SK-N-SH (cell line): ENCODE measurements around the gene PSMC3IP. TPM values are rescaled to one million over a fixed set of nuclear protein-coding genes. Genes with fewer than 3 reads are reported as not detected.
"Not testable (repeated sequence)": the region's sequence is repeated elsewhere in the genome, so short reads cannot be mapped to it uniquely, and the experiment has no call there.

Experiments used
- CTCF ChIA-PET: fragments of 300-600, 350-600 bp; formaldehyde crosslinking; extraction: SDS; loops from one replicate; lab custom pipeline; 2021; lab: Yijun Ruan, JAX
- POLR2A ChIA-PET: fragments of 350-600 bp; sonication (Branson Sonifier 250); formaldehyde crosslinking; extraction: SDS; loops from one replicate; lab custom pipeline; 2020; ENCODE audit warnings: antibody characterized with exemption, inconsistent platforms; lab: Yijun Ruan, JAX
- DNase-seq: peaks from one replicate; pipeline ENCODE4 v3.0.0; 2012
- H2AFZ ChIP-seq: fragments of 200-600 bp; sonication (generic); 2 replicates; pipeline ENCODE4 v1.8.1; 2016; ENCODE audit warnings: antibody characterized with exemption, mild to moderate bottlenecking, low read depth
- H3F3A ChIP-seq: fragments of 200-600 bp; sonication (generic); replicated peaks from 2 replicates; pipeline ENCODE3; 2016; ENCODE audit warnings: antibody characterized with exemption, mild to moderate bottlenecking; ENCODE audit not compliant: insufficient read depth
- H3K27ac ChIP-seq, 2 experiments: fragments of 200-500 bp in 1 of 2; fragments of 200-600 bp in 1 of 2; sonication (Bioruptor generic) in 1 of 2; sonication (generic), shearing (Covaris generic) in 1 of 2; 2 replicates each; pipeline versions ENCODE4 v1.5.1 to v1.6.1; 2014 to 2016; ENCODE audit warnings: low read depth in 2 of 2, inconsistent platforms in 1 of 2, low read length in 1 of 2, mild to moderate bottlenecking in 1 of 2, mixed read lengths in 1 of 2
- H3K27me3 ChIP-seq: fragments of 200-600 bp; sonication (generic), shearing (Covaris generic); 2 replicates; pipeline ENCODE4 v1.6.1; 2016; ENCODE audit warnings: mixed run types; ENCODE audit not compliant: insufficient read depth
- H3K36me3 ChIP-seq, 2 experiments: fragments of 200-500 bp in 1 of 2; fragments of 200-600 bp in 1 of 2; sonication (Bioruptor generic) in 1 of 2; sonication (generic) in 1 of 2; replicated peaks in 1 of 2; 2 replicates each; pipeline versions ENCODE3 to v1.5.1; 2014 to 2016; ENCODE audit warnings: low read length in 1 of 2, mild to moderate bottlenecking in 1 of 2; ENCODE audit not compliant: insufficient read depth in 2 of 2, control insufficient read depth in 1 of 2
- H3K4me1 ChIP-seq, 2 experiments: fragments of 200-500 bp in 1 of 2; fragments of 200-600 bp in 1 of 2; sonication (Bioruptor generic) in 1 of 2; sonication (generic), shearing (Covaris generic) in 1 of 2; 2 replicates each; pipeline versions ENCODE4 v1.5.1 to v1.6.1; 2014 to 2016; ENCODE audit warnings: low read depth in 1 of 2, low read length in 1 of 2, mixed run types in 1 of 2; ENCODE audit not compliant: insufficient read depth in 2 of 2, control insufficient read depth in 1 of 2
- H3K4me2 ChIP-seq: fragments of 200-600 bp; sonication (generic), shearing (Covaris generic); 2 replicates; pipeline ENCODE4 v1.6.1; 2017; ENCODE audit warnings: mixed run types
- H3K4me3 ChIP-seq, 2 experiments: fragments of 200-500 bp in 1 of 2; fragments of 200-600 bp in 1 of 2; sonication (Bioruptor generic) in 1 of 2; sonication (generic), shearing (Covaris generic) in 1 of 2; 2 replicates each; pipeline versions ENCODE4 v1.5.1 to v1.8.1; 2014 to 2016; ENCODE audit warnings: low read depth in 2 of 2, inconsistent platforms in 1 of 2, low read length in 1 of 2, mild to moderate bottlenecking in 1 of 2, mixed read lengths in 1 of 2, moderate library complexity in 1 of 2
- H3K79me2 ChIP-seq: fragments of 200-600 bp; sonication (generic); 2 replicates; pipeline ENCODE4 v1.8.1; 2017; ENCODE audit warnings: mild to moderate bottlenecking; ENCODE audit not compliant: insufficient read depth
- H3K9ac ChIP-seq: fragments of 200-600 bp; sonication (generic); 2 replicates; pipeline ENCODE4 v1.6.1; 2017; ENCODE audit warnings: mixed run types
- H3K9me2 ChIP-seq: fragments of 200-600 bp; sonication (generic); 2 replicates; pipeline ENCODE4 v1.6.1; 2017; ENCODE audit warnings: mixed run types
- H3K9me3 ChIP-seq: fragments of 200-600 bp; sonication (generic); 2 replicates; pipeline ENCODE4 v1.6.1; 2017; ENCODE audit warnings: mixed run types, mild to moderate bottlenecking, moderate library complexity
- H4K20me1 ChIP-seq: fragments of 200-600 bp; sonication (generic); 2 replicates; pipeline ENCODE4 v1.6.1; 2017; ENCODE audit warnings: mild to moderate bottlenecking, mixed run types; ENCODE audit not compliant: insufficient read depth
- CHD2 ChIP-seq: fragments of 150-350 bp; IDR thresholded peaks from 2 replicates; pipeline ENCODE4 v1.6.1; 2018; ENCODE audit warnings: low read length; ENCODE audit not compliant: partially characterized antibody
- ELF1 ChIP-seq: IDR thresholded peaks from 2 replicates; pipeline ENCODE4 v1.4.0; 2012
- EP300 ChIP-seq, 2 experiments: IDR thresholded peaks; 2 replicates each; pipeline versions ENCODE4 v1.4.0 to v1.6.1; 2012; ENCODE audit warnings: borderline replicate concordance in 1 of 2, low read depth in 1 of 2, low read length in 1 of 2
- FOSL2 ChIP-seq: IDR thresholded peaks from 2 replicates; pipeline ENCODE4 v1.4.0; 2012; ENCODE audit warnings: low read depth, mild to moderate bottlenecking, moderate library complexity, borderline replicate concordance
- MAX ChIP-seq: IDR thresholded peaks from 2 replicates; pipeline ENCODE4 v1.4.0; 2012; ENCODE audit warnings: low read depth
- MEF2A ChIP-seq: IDR thresholded peaks from 2 replicates; pipeline ENCODE4 v1.4.0; 2012; ENCODE audit warnings: low read depth, borderline replicate concordance
- NRF1 ChIP-seq: IDR thresholded peaks from 2 replicates; pipeline ENCODE4 v1.6.1; 2012; ENCODE audit warnings: low read depth, mild to moderate bottlenecking, low read length
- RAD21 ChIP-seq: IDR thresholded peaks from 2 replicates; pipeline ENCODE4 v1.6.1; 2012; ENCODE audit warnings: mild to moderate bottlenecking, low read length
- RXRA ChIP-seq: IDR thresholded peaks from 2 replicates; pipeline ENCODE4 v1.4.0; 2012; ENCODE audit warnings: low read depth, mild to moderate bottlenecking, borderline replicate concordance
- USF2 ChIP-seq: fragments of 150-350 bp; IDR thresholded peaks from 2 replicates; pipeline ENCODE4 v1.6.1; 2017; ENCODE audit warnings: antibody characterized with exemption, low read length, low read depth, borderline replicate concordance
- WGBS: methylation state at CpG from one replicate; pipeline ENCODE4 v1.1.6; 2017; ENCODE audit warnings: low lambda C conversion rate; 5-methylcytosine and 5-hydroxymethylcytosine counted together
- polyA plus RNA-seq, 3 experiments: library from polyadenylated mRNA; depleted of rRNA; stranded (reverse); fragments of >200 nt; gene quantifications; 2 replicates each; pipeline ENCODE4 v1.2.3, GENCODE V29; 2012
- TF ChIP-seq, protein P1 (sequence below): fragments of 150-350 bp; IDR thresholded peaks from 2 replicates; pipeline ENCODE4 v1.6.1; 2016; ENCODE audit warnings: mild to moderate bottlenecking, low read depth, low read length
- TF ChIP-seq, protein P2 (sequence below): IDR thresholded peaks from 2 replicates; pipeline ENCODE4; 2012

Gene PSMC3IP
- polyA plus RNA-seq, 1 of the 3 experiments (the other 2 are of a cell fraction) = 17.3 TPM

DNA sequence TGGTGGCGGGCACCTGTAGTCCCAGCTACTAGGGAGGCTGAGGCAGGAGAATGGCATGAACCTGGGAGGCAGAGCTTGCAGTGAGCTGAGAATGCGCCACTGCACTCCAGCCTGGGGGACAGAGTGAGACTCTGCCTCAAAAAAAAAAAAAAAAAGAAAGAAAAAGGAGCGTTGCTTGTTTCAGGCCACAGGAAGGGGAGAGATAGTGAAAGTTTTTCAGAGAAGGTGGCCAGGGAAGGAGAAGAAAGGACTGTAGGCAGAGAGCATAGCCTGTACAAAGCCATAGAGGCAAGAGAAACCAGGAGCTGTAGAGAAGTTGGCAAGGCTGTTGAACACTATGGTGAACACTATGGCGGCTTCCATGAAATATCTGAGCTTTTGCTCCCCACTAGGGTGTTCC is 37.0 kb downstream of the PSMC3IP start:
- H2AFZ ChIP-seq, H3K4me3 ChIP-seq, H3K9me2 ChIP-seq, H3K27ac ChIP-seq, H4K20me1 ChIP-seq, H3K9me3 ChIP-seq, H3K27me3 ChIP-seq, H3K4me2 ChIP-seq, DNase-seq, H3F3A ChIP-seq, H3K9ac ChIP-seq: not testable (repeated sequence)
- ChIA-PET CTCF (interaction anchor here (1.1 kb wide), 1 partner anchor 13 kb away, joined by 5 read pairs; no protein-coding TSS in a partner anchor), POLR2A (interaction anchor here (1.4 kb wide), 1 partner anchor 21 kb away, joined by 3 read pairs; no protein-coding TSS in a partner anchor)
- WGBS = 91% methylated on average over 4 of the region's 4 CpGs
- Histone ChIP-seq H3K36me3 (peaks cover 12 to 16% of the 10 kb centered on the region in 2 experiments), H3K4me1 (peaks cover 4 to 12% of the 10 kb centered on the region in 2 experiments; a peak in 3 of 4 replicates), H3K79me2 (peaks cover 22% of the 10 kb centered on the region)

DNA sequence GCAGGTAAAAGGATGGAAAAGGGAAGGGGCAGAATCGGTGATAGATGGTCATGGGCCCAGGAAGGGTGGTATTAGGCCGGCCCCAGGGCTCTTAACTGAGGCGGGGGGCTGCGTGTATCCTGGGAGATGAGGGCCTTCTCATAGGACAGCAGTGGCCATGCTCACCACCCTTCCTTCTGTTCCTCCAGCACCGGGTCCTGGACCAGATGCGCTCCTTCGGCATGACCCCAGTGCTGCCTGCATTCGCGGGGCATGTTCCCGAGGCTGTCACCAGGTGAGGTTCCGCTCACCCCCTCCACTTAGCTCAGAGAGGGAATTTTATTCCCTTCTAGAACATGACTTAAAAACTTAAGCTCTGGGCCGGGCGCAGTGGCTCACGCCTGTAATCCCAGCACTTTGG is 39.0 kb downstream of the PSMC3IP start:
- 0 out of 2 replicates have a peak, but pooled peaks cover 4% of the 10 kb centered on the region for H4K20me1 ChIP-seq
- H3K27ac ChIP-seq = no peak overlapping the region
- no peak for TF ChIP-seq USF2
- no peak for TF ChIP-seq RAD21
- no peak for TF ChIP-seq MAX
- TF ChIP-seq, protein P1, sequence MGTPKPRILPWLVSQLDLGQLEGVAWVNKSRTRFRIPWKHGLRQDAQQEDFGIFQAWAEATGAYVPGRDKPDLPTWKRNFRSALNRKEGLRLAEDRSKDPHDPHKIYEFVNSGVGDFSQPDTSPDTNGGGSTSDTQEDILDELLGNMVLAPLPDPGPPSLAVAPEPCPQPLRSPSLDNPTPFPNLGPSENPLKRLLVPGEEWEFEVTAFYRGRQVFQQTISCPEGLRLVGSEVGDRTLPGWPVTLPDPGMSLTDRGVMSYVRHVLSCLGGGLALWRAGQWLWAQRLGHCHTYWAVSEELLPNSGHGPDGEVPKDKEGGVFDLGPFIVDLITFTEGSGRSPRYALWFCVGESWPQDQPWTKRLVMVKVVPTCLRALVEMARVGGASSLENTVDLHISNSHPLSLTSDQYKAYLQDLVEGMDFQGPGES = no peak
- TF ChIP-seq MEF2A = no peak
- no peak for TF ChIP-seq ELF1
- TF ChIP-seq CHD2 = no peak
- TF ChIP-seq EP300 (IDR thresholded peaks at IDR 0.05; ENCODE audit: borderline replicate concordance in 1 of 2, low read depth in 1 of 2, low read length in 1 of 2) = no peak
- TF ChIP-seq NRF1 = no peak
- no peak for TF ChIP-seq RXRA
- no peak for TF ChIP-seq FOSL2
- TF ChIP-seq, protein P2, sequence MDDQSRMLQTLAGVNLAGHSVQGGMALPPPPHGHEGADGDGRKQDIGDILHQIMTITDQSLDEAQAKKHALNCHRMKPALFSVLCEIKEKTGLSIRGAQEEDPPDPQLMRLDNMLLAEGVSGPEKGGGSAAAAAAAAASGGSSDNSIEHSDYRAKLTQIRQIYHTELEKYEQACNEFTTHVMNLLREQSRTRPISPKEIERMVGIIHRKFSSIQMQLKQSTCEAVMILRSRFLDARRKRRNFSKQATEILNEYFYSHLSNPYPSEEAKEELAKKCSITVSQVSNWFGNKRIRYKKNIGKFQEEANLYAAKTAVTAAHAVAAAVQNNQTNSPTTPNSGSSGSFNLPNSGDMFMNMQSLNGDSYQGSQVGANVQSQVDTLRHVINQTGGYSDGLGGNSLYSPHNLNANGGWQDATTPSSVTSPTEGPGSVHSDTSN = no peak
- no peak overlapping the region for H3K4me2 ChIP-seq
- H3K9ac ChIP-seq = no peak overlapping the region
- peaks cover 12 to 14% of the 10 kb centered on the region in 2 experiments for H3K36me3 ChIP-seq
- no peak overlapping the region for H3K4me3 ChIP-seq
- H2AFZ ChIP-seq = no peak overlapping the region
- H3F3A ChIP-seq = peaks cover 17% of the 10 kb centered on the region
- WGBS = 98% methylated on average over 14 of the region's 14 CpGs
- no peaks in the 10 kb centered on the region for H3K27me3 ChIP-seq
- CTCF ChIA-PET = interaction anchor here (1.5 kb wide), 1 partner anchor 132 kb away, joined by 4 read pairs; no protein-coding TSS in a partner anchor
- POLR2A ChIA-PET = interaction anchor here (3.6 kb wide), 1 partner anchor 16 kb away, joined by 17 read pairs; no protein-coding TSS in a partner anchor
- no peak for DNase-seq
- H3K9me3 ChIP-seq = no peaks in the 10 kb centered on the region
- peaks cover 4 to 16% of the 10 kb centered on the region in 2 experiments; a peak in 3 of 4 replicates for H3K4me1 ChIP-seq
- H3K9me2 ChIP-seq = no peaks in the 10 kb centered on the region
- peaks cover 22% of the 10 kb centered on the region for H3K79me2 ChIP-seq
